H9 (cell line): Measurements from ENCODE around the gene SLC12A9. TPM values are rescaled to one million over a fixed set of nuclear protein-coding genes. Genes with fewer than 3 reads are reported as not detected.
A peak's percentile ranks its signal among the peaks of the same experiment; 100 is the strongest.

Source experiments
- DNase-seq: peaks from one replicate; pipeline ENCODE4 v3.0.0-alpha.2; 2017
- H2AFZ ChIP-seq: one replicate; pipeline ENCODE4 v1.6.1; 2013; ENCODE audit warnings: mild to moderate bottlenecking, low read length, control low read depth, moderate library complexity
- H2AK5ac ChIP-seq: 2 replicates; pipeline ENCODE4 v1.6.1; 2013; ENCODE audit warnings: low read length, control low read depth, mixed read lengths; ENCODE audit not compliant: insufficient read length
- H2BK120ac ChIP-seq: one replicate; pipeline ENCODE4 v1.6.1; 2013; ENCODE audit warnings: low read depth, mild to moderate bottlenecking, low read length, control low read depth, inconsistent platforms; ENCODE audit not compliant: poor library complexity, severe bottlenecking
- H2BK12ac ChIP-seq: 2 replicates; pipeline ENCODE4 v1.6.1; 2013; ENCODE audit warnings: low read length, control low read depth, mixed read lengths, low read depth; ENCODE audit not compliant: insufficient read length
- H2BK15ac ChIP-seq: 2 replicates; pipeline ENCODE4 v1.6.1; 2013; ENCODE audit warnings: low read depth, low read length, control low read depth
- H2BK20ac ChIP-seq: one replicate; pipeline ENCODE4 v1.6.1; 2013; ENCODE audit warnings: low read depth, mild to moderate bottlenecking, low read length, control low read depth, inconsistent platforms; ENCODE audit not compliant: poor library complexity, severe bottlenecking
- H2BK5ac ChIP-seq: 2 replicates; pipeline ENCODE4 v1.6.1; 2013; ENCODE audit warnings: low read length, control low read depth, mixed read lengths; ENCODE audit not compliant: insufficient read length
- H3K14ac ChIP-seq: 2 replicates; pipeline ENCODE4 v1.6.1; 2013; ENCODE audit warnings: low read length, control low read depth; ENCODE audit not compliant: insufficient read depth
- H3K18ac ChIP-seq: 2 replicates; pipeline ENCODE4 v1.6.1; 2013; ENCODE audit warnings: low read depth, mild to moderate bottlenecking, mixed read lengths, low read length, control low read depth; ENCODE audit not compliant: insufficient read length
- H3K23ac ChIP-seq: 2 replicates; pipeline ENCODE4 v1.6.1; 2013; ENCODE audit warnings: low read length, control low read depth, mixed read lengths, low read depth; ENCODE audit not compliant: insufficient read length
- H3K23me2 ChIP-seq: 2 replicates; pipeline ENCODE4 v1.6.1; 2013; ENCODE audit warnings: low read depth, mild to moderate bottlenecking, mixed read lengths, low read length, control low read depth; ENCODE audit not compliant: insufficient read length, poor library complexity, severe bottlenecking
- H3K27ac ChIP-seq: 2 replicates; pipeline ENCODE4 v1.5.1; 2013; ENCODE audit warnings: low read length, control low read depth, mixed read lengths, low read depth; ENCODE audit not compliant: insufficient read length
- H3K27me3 ChIP-seq: 2 replicates; pipeline ENCODE4 v1.6.1; 2013; ENCODE audit warnings: low read length, control low read depth, inconsistent platforms; ENCODE audit not compliant: insufficient read depth
- H3K4ac ChIP-seq: 2 replicates; pipeline ENCODE4 v1.6.1; 2013; ENCODE audit warnings: low read depth, mild to moderate bottlenecking, control low read depth, inconsistent platforms, low read length, moderate library complexity
- H3K4me1 ChIP-seq: 2 replicates; pipeline ENCODE4 v1.6.1; 2013; ENCODE audit warnings: low read length, control low read depth, inconsistent platforms; ENCODE audit not compliant: insufficient read depth
- H3K4me2 ChIP-seq: 2 replicates; pipeline ENCODE4 v1.6.1; 2013; ENCODE audit warnings: low read length, control low read depth, mixed read lengths; ENCODE audit not compliant: insufficient read length, insufficient read depth
- H3K56ac ChIP-seq: 2 replicates; pipeline ENCODE4 v1.6.1; 2013; ENCODE audit warnings: low read depth, mild to moderate bottlenecking, mixed read lengths, low read length, control low read depth; ENCODE audit not compliant: insufficient read length
- H3K79me1 ChIP-seq: 2 replicates; pipeline ENCODE4 v1.6.1; 2013; ENCODE audit warnings: low read depth, mild to moderate bottlenecking, moderate library complexity, low read length, control low read depth, inconsistent platforms; ENCODE audit not compliant: insufficient read depth, poor library complexity, severe bottlenecking
- H3K79me2 ChIP-seq: 2 replicates; pipeline ENCODE4 v1.6.1; 2013; ENCODE audit warnings: low read length, control low read depth, inconsistent platforms; ENCODE audit not compliant: insufficient read depth
- H3K9ac ChIP-seq: 2 replicates; pipeline ENCODE4 v1.6.1; 2013; ENCODE audit warnings: low read length, control low read depth, mixed read lengths; ENCODE audit not compliant: insufficient read length; ENCODE audit errors: extremely low read depth
- H3K9me3 ChIP-seq: one replicate; pipeline ENCODE4 v1.6.1; 2013; ENCODE audit warnings: low read depth, low read length, inconsistent platforms; ENCODE audit not compliant: control insufficient read depth
- H3T11ph ChIP-seq: one replicate; pipeline ENCODE4 v1.6.1; 2013; ENCODE audit warnings: mild to moderate bottlenecking, low read length, control low read depth, inconsistent platforms
- H4K20me1 ChIP-seq: one replicate; pipeline ENCODE4 v1.6.1; 2013; ENCODE audit not compliant: control insufficient read depth, insufficient read length, insufficient read depth
- H4K5ac ChIP-seq: 2 replicates; pipeline ENCODE4 v1.6.1; 2013; ENCODE audit warnings: low read depth, mild to moderate bottlenecking, mixed read lengths, low read length, control low read depth; ENCODE audit not compliant: insufficient read length
- H4K8ac ChIP-seq: replicated peaks from 2 replicates; pipeline ENCODE4 v1.6.1; 2013; ENCODE audit warnings: low read length, control low read depth, mixed read lengths, low read depth; ENCODE audit not compliant: insufficient read length
- H4K91ac ChIP-seq: 2 replicates; pipeline ENCODE4 v1.6.1; 2013; ENCODE audit warnings: low read depth, mild to moderate bottlenecking, moderate library complexity, mixed read lengths, low read length, control low read depth; ENCODE audit not compliant: insufficient read length
- H3K27ac Mint-ChIP-seq, 3 experiments: 2 replicates in 2 of 3; 3 replicates in 1 of 3; pipeline ENCODE4 v1.8.0; 2020 to 2021; ENCODE audit warnings: mixed read lengths in 3 of 3, mild to moderate bottlenecking in 1 of 3, moderate library complexity in 1 of 3
- H3K27me3 Mint-ChIP-seq: 2 replicates; pipeline ENCODE4 v1.8.0; 2021; ENCODE audit warnings: low read depth, mild to moderate bottlenecking, moderate library complexity, mixed read lengths
- H3K36me3 Mint-ChIP-seq, 3 experiments: 2 replicates in 2 of 3; 3 replicates in 1 of 3; pipeline ENCODE4 v1.8.0; 2020 to 2021; ENCODE audit warnings: low read depth in 3 of 3, mixed read lengths in 3 of 3; ENCODE audit not compliant: insufficient read depth in 1 of 3
- H3K4me1 Mint-ChIP-seq, 2 experiments: 2 replicates each; pipeline ENCODE4 v1.8.0; 2020; ENCODE audit warnings: mixed read lengths in 2 of 2
- H3K4me3 Mint-ChIP-seq, 2 experiments: 2 replicates in 1 of 2; 3 replicates in 1 of 2; pipeline ENCODE4 v1.8.0; 2020 to 2021; ENCODE audit warnings: mild to moderate bottlenecking in 2 of 2, mixed read lengths in 2 of 2, moderate library complexity in 1 of 2
- H3K9me3 Mint-ChIP-seq, 2 experiments: 2 replicates in 1 of 2; 3 replicates in 1 of 2; pipeline ENCODE4 v1.8.0; 2020; ENCODE audit warnings: mild to moderate bottlenecking in 2 of 2, mixed read lengths in 2 of 2, moderate library complexity in 1 of 2
- CTCF ChIP-seq: fragments of 200-600 bp; sonication (generic); conservative IDR thresholded peaks from 3 replicates; pipeline ENCODE4 v1.8.0; 2021; ENCODE audit warnings: antibody characterized with exemption, mild to moderate bottlenecking
- WGBS: extraction: QIAGEN DNeasy Blood & Tissue Kit; methylation state at CpG from one replicate; pipeline ENCODE4 v1.1.7; 2013; ENCODE audit warnings: missing lambda C conversion rate, low lambda C conversion rate, mixed read lengths; ENCODE audit not compliant: insufficient read length; ENCODE audit errors: extremely low coverage; 5-methylcytosine and 5-hydroxymethylcytosine counted together
- total RNA-seq: library from RNA; stranded (reverse); gene quantifications from 2 replicates; pipeline ENCODE4 v1.2.1, GENCODE V29; 2021

The SLC12A9 gene
- total RNA-seq, 1 experiment from 2014 or later, result 43.0 TPM

- no peak overlapping the region for H4K8ac ChIP-seq
- Mint-ChIP-seq H3K4me1 (peaks cover 14% of the 10 kb centered on the region in 2 experiments), H3K27ac (no peak overlapping the region), H3K36me3 (no peaks in the 10 kb centered on the region), H3K9me3 (no peaks in the 10 kb centered on the region; a peak in 2 of 5 replicates), H3K4me3 (peak overlapping the region in 1 of 2 experiments; percentile 81; a peak in 4 of 5 replicates), H3K27me3 (peaks cover 25% of the 10 kb centered on the region)
- no peaks in the 10 kb centered on the region for H3K79me2 ChIP-seq
- no peak overlapping the region for H2BK120ac ChIP-seq
- no peaks in the 10 kb centered on the region; the same call in 1 of the 2 replicates for H3K4me1 ChIP-seq
- no peak for TF ChIP-seq CTCF
- H3K23me2 ChIP-seq, result peaks cover 12% of the 10 kb centered on the region
- no peak overlapping the region for H2BK12ac ChIP-seq
- H3K23ac ChIP-seq, result no peak overlapping the region
- H2AFZ ChIP-seq, result no peak overlapping the region
- no peaks in the 10 kb centered on the region for H3K79me1 ChIP-seq
- no peak overlapping the region for H3K27ac ChIP-seq
- no peak for DNase-seq
- no peak overlapping the region for H3K18ac ChIP-seq
- H2BK20ac ChIP-seq, result no peak overlapping the region
- H3K9ac ChIP-seq, result no peak overlapping the region
- H3K27me3 ChIP-seq, result peaks cover 7% of the 10 kb centered on the region
- no peak overlapping the region for H3K4me2 ChIP-seq
- no peak overlapping the region for H2AK5ac ChIP-seq
- H4K91ac ChIP-seq, result no peak overlapping the region
- no peak overlapping the region for H2BK5ac ChIP-seq
- no peak overlapping the region for H3K4ac ChIP-seq
- H3K9me3 ChIP-seq, result no peaks in the 10 kb centered on the region
- H2BK15ac ChIP-seq, result no peak overlapping the region
- no peak overlapping the region for H3T11ph ChIP-seq
- H4K5ac ChIP-seq, result no peak overlapping the region
- no CpG with 5 or more reads among the region's 13 CpGs for WGBS
- no peak overlapping the region for H3K14ac ChIP-seq
- no peaks in the 10 kb centered on the region for H4K20me1 ChIP-seq
- no peak overlapping the region for H3K56ac ChIP-seq
Measured at GRCh38 chr7:100897772-100898454, 45.4 kb downstream of the SLC12A9 start.
